Prostate gland (tissue), 2 donors: ENCODE results near the gene EGR1.
A peak's percentile ranks its signal among the peaks of the same experiment; 100 is the strongest.

Experiments used
- POLR2A ChIP-seq: fragments of 450-650 bp; IDR thresholded peaks from one replicate; pipeline ENCODE4 v1.6.1; 2016; ENCODE audit warnings: antibody characterized with exemption, mild to moderate bottlenecking
- POLR2AphosphoS5 ChIP-seq: sonication (generic); formaldehyde crosslinking; IDR thresholded peaks from one replicate; pipeline ENCODE4 v1.6.1; 2017; ENCODE audit warnings: antibody characterized with exemption
- TF ChIP-seq, protein P1 (sequence below), 4 experiments: fragments of 200-600 bp in 2 of 4; fragments of 450-650 bp in 2 of 4; sonication (generic) in 2 of 4; IDR thresholded peaks; 1 replicate in 3 of 4; 2 replicates in 1 of 4; pipeline ENCODE4 v1.5.1; 2016 to 2019; ENCODE audit warnings: antibody characterized with exemption in 4 of 4, mild to moderate bottlenecking in 2 of 4, moderate library complexity in 2 of 4

DNA sequence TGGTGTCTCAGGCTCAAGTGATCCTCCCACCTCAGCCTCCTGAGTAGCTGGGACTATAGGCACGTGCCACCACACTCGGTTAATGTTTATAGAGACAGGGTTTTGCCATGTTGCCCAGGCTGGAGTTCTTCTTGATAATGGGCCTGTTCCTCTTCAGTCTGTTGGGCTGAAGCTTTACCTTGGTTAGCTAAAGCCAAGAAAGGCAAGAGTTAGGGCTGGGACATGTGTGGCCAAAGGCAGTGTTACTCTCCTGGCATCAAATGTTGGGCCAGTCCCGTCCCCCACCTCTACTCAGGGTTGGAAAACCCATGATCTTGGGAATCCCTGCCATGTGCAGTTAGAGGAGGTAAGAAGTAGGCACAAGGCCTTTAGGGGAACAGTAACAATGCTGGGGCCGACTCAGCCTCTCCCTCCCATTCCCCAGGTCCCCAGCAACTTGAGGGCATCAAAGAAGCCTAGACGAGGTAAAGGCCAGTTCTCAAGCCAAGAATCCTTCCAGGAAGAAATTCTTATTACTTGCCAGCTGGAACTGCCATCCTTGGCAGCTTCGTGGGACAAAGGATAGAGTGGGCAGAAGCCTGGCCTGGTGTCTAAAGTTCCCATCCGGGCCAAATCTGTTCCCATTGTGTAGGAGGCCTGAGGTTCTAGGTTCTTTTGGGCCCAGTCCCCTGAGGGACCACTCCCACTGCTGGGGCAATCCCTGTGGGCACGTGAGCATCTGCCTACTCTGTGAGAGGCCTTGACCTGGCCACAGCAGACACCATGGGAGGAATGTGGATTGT is 4.5 kb downstream of the EGR1 start:
- TF ChIP-seq, protein P1, sequence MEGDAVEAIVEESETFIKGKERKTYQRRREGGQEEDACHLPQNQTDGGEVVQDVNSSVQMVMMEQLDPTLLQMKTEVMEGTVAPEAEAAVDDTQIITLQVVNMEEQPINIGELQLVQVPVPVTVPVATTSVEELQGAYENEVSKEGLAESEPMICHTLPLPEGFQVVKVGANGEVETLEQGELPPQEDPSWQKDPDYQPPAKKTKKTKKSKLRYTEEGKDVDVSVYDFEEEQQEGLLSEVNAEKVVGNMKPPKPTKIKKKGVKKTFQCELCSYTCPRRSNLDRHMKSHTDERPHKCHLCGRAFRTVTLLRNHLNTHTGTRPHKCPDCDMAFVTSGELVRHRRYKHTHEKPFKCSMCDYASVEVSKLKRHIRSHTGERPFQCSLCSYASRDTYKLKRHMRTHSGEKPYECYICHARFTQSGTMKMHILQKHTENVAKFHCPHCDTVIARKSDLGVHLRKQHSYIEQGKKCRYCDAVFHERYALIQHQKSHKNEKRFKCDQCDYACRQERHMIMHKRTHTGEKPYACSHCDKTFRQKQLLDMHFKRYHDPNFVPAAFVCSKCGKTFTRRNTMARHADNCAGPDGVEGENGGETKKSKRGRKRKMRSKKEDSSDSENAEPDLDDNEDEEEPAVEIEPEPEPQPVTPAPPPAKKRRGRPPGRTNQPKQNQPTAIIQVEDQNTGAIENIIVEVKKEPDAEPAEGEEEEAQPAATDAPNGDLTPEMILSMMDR (IDR thresholded peaks at IDR 0.05): no peak
- TF ChIP-seq POLR2A (no peak), POLR2AphosphoS5 (peak; percentile 7)
